ENCODE measurements around the gene CCL3. TPM values are rescaled to one million over a fixed set of nuclear protein-coding genes. Genes with fewer than 3 reads are reported as not detected.
A peak's percentile ranks its signal among the peaks of the same experiment; 100 is the strongest.

Gene CCL3
- total RNA-seq, 4 donors from 2014 or later: 1.7 to 3.9 TPM; not detected in 2

GRCh38 chr17:36066365-36066985, 23.5 kb downstream of the CCL3 start:
- no peaks in the 10 kb centered on the region for H3K36me3 ChIP-seq
- peak in 1 of 2 donors; percentile 5 for DNase-seq
- H3K4me3 ChIP-seq (replicated peaks in 1 of 3): no peak overlapping the region
- no peaks in the 10 kb centered on the region for H3K9me3 ChIP-seq
- no peaks in the 10 kb centered on the region for H3K4me1 ChIP-seq
- intact Hi-C loops (cut with DNase I): no loop called here
- no peak overlapping the region for H3K27ac ChIP-seq
- TF ChIP-seq POLR2A (IDR thresholded peaks at IDR 0.05) (no peak), CTCF (IDR thresholded peaks at IDR 0.05) (no peak)
- WGBS, 2 donors: 84 to 92% methylated on average over 6 of the region's 6 CpGs
- no peaks in the 10 kb centered on the region for H3K27me3 ChIP-seq

- intact Hi-C loops (cut with DNase I): no loop called here
- Histone ChIP-seq H3K27me3 (no peaks in the 10 kb centered on the region), H3K4me1 (no peaks in the 10 kb centered on the region), H3K27ac (no peak within 1 kb of the TSS), H3K4me3 (replicated peaks in 1 of 3) (no peak within 1 kb of the TSS), H3K9me3 (no peaks in the 10 kb centered on the region), H3K36me3 (no peaks in the 10 kb centered on the region)
- no peak for DNase-seq
- no peak for TF ChIP-seq POLR2A (IDR thresholded peaks at IDR 0.05)
- TF ChIP-seq CTCF (IDR thresholded peaks at IDR 0.05): no peak
- 83% methylated on average over 5 of the region's 5 CpGs for WGBS, 2 donors
Measured at GRCh38 chr17:36063786-36064541, 26.0 kb downstream of the CCL3 start, which contains the start of gene CCL18. Gene CCL18, plus strand, starts transcription at chr17:36064272. Its CDS starts 71 bp downstream, at chr17:36064343.

- intact Hi-C loops (cut with DNase I): no loop called here
- Histone ChIP-seq H3K36me3 (no peaks in the 10 kb centered on the region), H3K27me3 (no peaks in the 10 kb centered on the region), H3K4me3 (replicated peaks in 1 of 3) (no peak overlapping the region), H3K4me1 (no peaks in the 10 kb centered on the region), H3K27ac (no peak overlapping the region), H3K9me3 (no peaks in the 10 kb centered on the region)
- no peak for DNase-seq
- TF ChIP-seq CTCF (IDR thresholded peaks at IDR 0.05) (no peak), POLR2A (IDR thresholded peaks at IDR 0.05) (no peak)
- WGBS, 2 donors: 72 to 93% methylated on average over 2 of the region's 2 CpGs
Measured at GRCh38 chr17:36060816-36061215, 29.1 kb downstream of the CCL3 start.

GRCh38 chr17:36059406-36059805, 30.5 kb downstream of the CCL3 start:
- 84 to 97% methylated on average over 7 of the region's 7 CpGs for WGBS, 2 donors
- H3K4me1 ChIP-seq: no peaks in the 10 kb centered on the region
- H3K27me3 ChIP-seq: no peaks in the 10 kb centered on the region
- no peak for TF ChIP-seq CTCF (IDR thresholded peaks at IDR 0.05)
- TF ChIP-seq POLR2A (IDR thresholded peaks at IDR 0.05): no peak
- no peaks in the 10 kb centered on the region for H3K9me3 ChIP-seq
- intact Hi-C loops (cut with DNase I): no loop called here
- no peaks in the 10 kb centered on the region for H3K36me3 ChIP-seq
- no peak overlapping the region for H3K4me3 ChIP-seq (replicated peaks in 1 of 3)
- DNase-seq: no peak
- H3K27ac ChIP-seq: no peak overlapping the region

GRCh38 chr17:36057911-36058310, 32.0 kb downstream of the CCL3 start:
- intact Hi-C loops (cut with DNase I): no loop called here

More at GRCh38 chr17:36057911-36058310, 32.0 kb downstream of the CCL3 start:
- no peaks in the 10 kb centered on the region for H3K27me3 ChIP-seq
- TF ChIP-seq POLR2A (IDR thresholded peaks at IDR 0.05) (no peak), CTCF (IDR thresholded peaks at IDR 0.05) (no peak)
- H3K4me1 ChIP-seq: no peaks in the 10 kb centered on the region
- no peak for DNase-seq
- no peak overlapping the region for H3K4me3 ChIP-seq (replicated peaks in 1 of 3)
- H3K9me3 ChIP-seq: no peaks in the 10 kb centered on the region
- H3K36me3 ChIP-seq: no peaks in the 10 kb centered on the region
- no peak overlapping the region for H3K27ac ChIP-seq

Measured in thyroid gland (tissue), 4 donors.